GM12865 (cell line): Measurements from ENCODE around the gene TBC1D13.
"Not testable (repeated sequence)": the region's sequence is repeated elsewhere in the genome, so short reads cannot be mapped to it uniquely, and the experiment has no call there.

Source experiments
- DNase-seq: peaks from one replicate; pipeline ENCODE4 v3.0.0; 2010; ENCODE audit warnings: low read depth
- H3K4me3 ChIP-seq: 2 replicates; pipeline ENCODE4 v1.5.1; 2011; ENCODE audit warnings: mild to moderate bottlenecking, low read depth, low read length, control low read depth
- TF ChIP-seq, protein P1 (sequence below): IDR thresholded peaks from 2 replicates; pipeline ENCODE4 v1.5.1; 2011; ENCODE audit warnings: low read length, control low read depth, low read depth, inconsistent platforms; ENCODE audit not compliant: insufficient read depth; ENCODE audit errors: missing control alignments

TBC1D13 gene

DNA sequence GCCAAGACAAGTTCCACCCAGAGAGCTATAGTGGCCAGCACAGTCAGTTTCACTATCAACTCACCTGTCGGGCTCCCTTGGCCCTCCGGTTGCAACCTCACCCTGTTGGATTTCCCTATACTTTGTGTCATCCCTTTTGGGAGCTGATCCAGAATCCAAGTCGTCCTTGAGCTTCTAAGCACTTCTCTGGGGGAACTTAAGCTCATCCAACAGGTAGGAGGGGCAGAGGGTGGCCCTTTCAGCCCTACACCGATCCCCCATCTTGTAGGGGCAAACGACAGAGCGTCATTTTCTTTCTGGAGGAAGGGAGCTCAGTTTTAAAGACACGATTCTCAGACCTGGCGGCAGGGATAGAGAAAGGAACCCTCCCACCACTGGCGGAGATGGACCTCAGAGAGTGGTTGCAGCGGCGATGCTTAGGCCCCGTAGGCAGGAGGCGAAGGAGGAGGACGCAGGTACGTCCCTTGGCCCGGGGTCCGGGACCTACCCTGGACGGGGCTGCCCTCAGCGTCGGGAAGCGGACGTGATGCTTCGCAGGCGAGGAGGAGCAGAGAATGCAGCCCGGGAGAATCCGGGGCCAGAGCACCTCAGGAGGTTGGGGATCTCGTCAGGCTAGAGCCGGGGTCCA, 15.8 kb upstream of the TBC1D13 start:
- DNase-seq = peak; percentile 20
- peak overlapping the region; percentile 77 for H3K4me3 ChIP-seq
- TF ChIP-seq, protein P1, sequence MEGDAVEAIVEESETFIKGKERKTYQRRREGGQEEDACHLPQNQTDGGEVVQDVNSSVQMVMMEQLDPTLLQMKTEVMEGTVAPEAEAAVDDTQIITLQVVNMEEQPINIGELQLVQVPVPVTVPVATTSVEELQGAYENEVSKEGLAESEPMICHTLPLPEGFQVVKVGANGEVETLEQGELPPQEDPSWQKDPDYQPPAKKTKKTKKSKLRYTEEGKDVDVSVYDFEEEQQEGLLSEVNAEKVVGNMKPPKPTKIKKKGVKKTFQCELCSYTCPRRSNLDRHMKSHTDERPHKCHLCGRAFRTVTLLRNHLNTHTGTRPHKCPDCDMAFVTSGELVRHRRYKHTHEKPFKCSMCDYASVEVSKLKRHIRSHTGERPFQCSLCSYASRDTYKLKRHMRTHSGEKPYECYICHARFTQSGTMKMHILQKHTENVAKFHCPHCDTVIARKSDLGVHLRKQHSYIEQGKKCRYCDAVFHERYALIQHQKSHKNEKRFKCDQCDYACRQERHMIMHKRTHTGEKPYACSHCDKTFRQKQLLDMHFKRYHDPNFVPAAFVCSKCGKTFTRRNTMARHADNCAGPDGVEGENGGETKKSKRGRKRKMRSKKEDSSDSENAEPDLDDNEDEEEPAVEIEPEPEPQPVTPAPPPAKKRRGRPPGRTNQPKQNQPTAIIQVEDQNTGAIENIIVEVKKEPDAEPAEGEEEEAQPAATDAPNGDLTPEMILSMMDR = no peak

DNA sequence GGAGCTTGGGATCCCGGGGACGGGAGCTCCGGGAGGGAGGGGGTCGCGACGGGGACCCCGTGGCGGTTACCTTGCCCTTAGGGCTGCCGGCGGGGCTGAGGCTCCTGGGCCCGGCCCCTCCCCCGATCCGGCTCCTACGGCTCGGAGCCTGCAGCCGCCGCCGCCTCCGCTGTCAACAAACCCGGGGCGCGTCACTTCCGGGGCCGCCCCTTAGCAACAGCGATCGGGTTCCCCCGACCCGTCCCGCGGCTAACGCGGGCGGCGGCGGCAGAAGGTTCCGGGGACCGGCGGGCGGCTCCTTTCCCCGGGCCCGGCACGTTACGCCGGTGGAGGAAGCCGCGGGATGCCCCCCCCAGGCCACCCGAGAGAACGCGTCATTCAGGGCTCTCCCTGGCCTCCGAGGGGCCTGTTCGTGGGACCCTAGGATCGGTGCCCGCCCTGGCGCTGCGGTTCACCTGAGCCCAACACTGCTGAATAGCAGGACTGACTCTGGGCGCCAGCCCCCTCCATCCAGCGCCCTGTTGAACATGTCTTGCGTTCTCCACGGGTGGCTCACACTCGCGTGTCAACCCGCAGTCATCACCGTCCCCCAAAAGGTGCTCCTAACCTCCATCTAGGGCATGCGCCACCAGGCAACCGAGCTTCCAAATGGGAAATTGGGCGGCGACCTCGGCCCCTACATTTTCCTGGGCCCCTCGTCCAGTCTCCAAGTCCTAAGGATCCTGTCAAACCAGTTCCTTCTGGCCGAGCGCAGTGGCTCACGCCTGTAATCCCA, 15.1 kb upstream of the TBC1D13 start, which contains the start of gene ZER1:
Gene ZER1, minus strand, starts transcription at position 183 of the 775 bp plus-strand sequence. CDS start 16,362 bp downstream, outside the sequence.
- TF ChIP-seq, protein P1 = no peak
- H3K4me3 ChIP-seq = peak within 1 kb of the TSS; percentile 77
- peak; percentile 94 for DNase-seq

DNA sequence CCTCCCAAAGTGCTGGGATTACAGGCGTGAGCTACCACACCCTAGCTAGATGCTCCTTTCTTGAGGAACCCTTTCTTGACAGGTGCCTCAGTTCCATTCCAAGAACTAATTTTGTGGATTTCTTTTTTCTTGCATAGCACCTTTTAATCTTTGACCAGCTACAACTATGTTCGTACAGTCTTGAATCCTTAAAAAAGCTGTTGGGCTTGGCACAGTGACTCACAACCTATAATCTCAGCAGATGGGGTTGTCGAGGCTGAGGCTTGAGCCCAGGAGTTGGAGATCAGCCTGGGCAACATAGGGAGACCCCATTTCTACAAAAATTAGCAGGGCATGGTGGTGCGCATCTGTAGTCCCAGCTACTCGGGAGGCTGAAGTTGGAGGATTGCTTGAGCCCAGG, 14.0 kb upstream of the TBC1D13 start:
- DNase-seq = no peak

DNA sequence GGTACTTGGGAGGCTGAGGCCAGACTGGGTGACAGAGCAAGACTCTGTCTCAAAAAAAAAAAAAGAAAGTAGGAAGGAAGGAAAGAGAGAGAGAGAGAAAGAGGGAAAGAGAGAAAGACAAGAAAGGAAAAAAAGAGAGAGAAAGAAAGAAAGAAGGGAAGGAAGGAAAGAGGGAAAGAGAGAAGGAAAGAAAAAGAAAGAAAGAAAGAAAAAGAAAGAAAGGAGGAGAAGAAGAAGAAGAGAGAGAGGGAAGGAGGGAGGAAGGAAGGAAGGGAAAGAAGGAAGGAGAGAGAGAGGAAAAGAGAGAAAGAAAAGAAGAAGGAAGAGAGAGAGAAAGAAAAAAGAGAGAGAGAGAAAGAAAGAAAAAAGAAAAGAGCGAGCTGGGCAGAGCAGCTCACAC, 12.2 kb upstream of the TBC1D13 start:
- no peak for DNase-seq
- TF ChIP-seq, protein P1 = no peak

More for the DNA sequence above, 14.0 kb upstream of the TBC1D13 start:
- no peak overlapping the region for H3K4me3 ChIP-seq
- TF ChIP-seq, protein P1 = no peak

DNA sequence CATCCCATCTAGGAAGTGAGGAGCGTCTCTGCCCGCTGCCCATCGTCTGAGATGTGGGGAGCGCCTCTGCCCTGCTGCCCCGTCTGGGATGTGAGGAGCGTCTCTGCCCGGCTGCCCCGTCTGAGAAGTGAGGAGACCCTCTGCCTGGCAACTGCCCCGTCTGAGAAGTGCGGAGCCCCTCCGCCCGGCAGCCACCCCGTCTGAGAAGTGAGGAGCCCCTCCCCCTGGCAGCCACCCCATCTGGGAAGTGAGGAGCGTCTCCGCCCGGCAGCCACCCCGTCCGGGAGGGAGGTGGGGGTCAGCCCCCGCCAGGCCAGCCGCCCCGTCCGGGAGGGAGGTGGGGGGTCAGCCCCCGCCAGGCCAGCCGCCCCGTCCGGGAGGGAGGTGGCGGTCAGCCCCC, 7.0 kb upstream of the TBC1D13 start:
- DNase-seq, H3K4me3 ChIP-seq: not testable (repeated sequence)

More for the DNA sequence above, 12.2 kb upstream of the TBC1D13 start:
- H3K4me3 ChIP-seq = no peak overlapping the region

DNA sequence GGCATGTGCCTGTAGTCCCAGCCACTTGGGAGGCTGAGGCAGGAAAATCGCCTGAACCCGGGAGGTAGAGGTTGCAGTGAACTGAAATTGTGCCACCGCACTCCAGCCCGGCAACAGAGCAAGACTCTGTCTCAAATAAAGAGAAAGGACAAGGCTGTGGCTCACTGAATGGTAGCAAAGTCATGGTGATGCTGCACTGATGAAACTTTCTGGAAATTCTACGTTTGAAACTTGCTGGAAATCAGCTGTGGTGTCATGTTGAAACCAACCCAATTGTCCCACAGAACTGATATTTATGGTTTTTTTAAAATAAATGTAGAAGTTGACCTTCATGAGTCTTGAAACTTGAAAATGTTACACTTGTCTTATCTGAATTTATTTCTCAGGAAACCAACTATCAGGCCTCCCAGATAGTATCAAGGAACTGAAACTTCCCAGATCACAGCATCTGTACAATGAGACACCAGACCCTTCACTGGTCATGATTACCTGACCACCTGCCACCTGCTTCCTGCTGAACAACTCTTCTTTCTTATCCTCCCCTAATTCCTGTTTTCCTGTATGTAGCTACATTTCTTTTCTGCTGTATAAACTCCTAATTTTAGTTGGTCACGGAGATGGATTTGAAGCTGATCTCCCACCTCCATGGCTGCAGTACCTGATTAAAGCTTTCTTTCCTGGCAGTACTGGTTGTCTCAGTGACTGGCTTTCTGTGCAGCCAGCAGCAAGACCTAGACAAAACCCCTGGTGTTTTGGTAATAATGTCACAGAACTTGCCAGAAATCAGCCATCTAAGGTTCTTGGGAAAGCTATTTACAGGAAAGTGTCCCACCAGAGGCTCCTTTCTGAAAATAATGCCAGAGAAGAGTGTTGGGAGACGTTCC, 5.6 kb upstream of the TBC1D13 start:
- H3K4me3 ChIP-seq = no peak overlapping the region
- TF ChIP-seq, protein P1 = no peak
- DNase-seq = peak; percentile 26

DNA sequence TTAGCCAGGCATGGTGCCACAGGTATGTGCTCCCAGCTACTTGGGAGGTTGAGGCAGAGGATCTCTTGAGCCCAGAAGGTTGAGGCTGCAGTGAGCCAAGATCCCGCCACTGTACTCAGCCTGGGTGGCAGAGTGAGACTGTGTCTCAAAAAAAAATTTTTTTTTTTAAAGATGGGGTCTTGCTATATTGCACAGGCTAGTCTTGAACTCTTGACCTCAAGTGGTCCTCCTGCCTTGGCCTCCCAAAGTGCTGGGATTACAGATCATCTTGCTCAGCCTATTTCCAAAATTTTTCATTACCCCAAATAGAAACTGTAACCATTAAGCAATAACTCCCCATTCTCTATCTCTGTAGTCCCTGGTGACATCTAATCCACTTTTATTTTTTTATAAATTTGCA, 4.4 kb upstream of the TBC1D13 start:
- no peak for DNase-seq
- H3K4me3 ChIP-seq = no peak overlapping the region
- TF ChIP-seq, protein P1 = no peak
